ENCODE data around the gene PANX3.
A peak's percentile ranks its signal among the peaks of the same experiment; 100 is the strongest.

The PANX3 gene

DNA sequence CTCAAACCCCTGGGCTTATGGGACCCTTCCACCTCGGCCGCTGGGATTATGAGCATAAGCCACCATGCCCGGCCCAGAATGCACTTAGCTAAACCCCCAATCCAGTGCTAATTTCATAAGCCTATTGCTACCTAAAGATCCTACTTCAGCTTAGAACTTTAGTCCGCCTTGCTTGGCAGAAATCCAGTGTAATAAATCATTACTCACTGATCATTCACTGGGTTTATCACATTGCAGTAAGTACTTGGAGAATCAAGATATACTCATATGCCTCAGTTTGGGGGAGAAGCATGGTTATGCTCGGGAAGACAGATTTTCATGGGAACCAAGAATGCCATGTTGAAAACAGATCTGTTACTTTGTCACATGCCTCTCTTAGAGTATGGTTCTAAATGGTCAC is 7.6 kb downstream of the PANX3 start:
- DNase-seq (ENCODE audit: low spot score), result no peak

DNA sequence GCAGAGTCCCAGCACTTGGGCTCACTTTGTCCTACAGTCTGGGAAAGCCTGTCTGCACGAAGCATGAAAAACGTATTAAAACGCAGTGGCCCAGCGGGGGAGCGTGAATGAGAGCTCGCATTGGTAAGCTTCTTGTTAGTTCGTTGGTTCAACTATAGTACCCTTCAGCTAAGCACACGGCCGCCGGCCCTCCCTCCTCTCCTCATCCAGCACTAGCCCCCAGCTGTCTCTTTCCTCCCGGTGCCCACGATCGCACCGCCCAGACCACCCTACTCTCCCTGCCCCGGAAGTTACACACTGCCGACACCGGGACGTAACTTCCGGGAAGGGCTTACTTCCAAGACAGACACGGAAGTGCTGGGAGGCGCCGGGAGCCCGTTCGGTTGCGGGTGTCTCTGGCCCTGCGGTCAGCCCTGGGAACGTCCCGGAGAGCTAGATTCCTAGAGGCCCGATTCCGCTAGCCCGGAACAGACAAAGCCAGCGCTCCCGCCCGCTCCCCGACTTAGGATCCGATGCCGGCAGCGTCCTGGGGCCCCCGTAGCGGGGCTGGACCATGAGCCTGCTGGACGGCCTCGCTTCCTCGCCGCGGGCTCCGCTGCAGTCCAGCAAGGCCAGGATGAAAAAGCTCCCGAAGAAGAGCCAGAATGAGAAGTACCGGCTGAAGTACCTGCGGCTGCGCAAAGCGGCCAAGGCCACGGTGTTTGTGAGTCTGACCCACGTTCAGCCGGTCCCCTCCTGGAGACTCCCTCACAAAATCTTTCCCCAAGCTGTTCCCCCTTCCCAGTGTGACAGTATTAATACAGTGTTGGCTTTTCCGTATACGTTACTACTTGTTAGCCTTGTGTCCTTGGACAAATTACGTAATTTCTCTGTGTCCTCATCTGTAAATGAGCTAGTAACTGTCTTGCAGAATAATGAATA is 11.6 kb downstream of the PANX3 start, which contains the start of gene TBRG1:
Gene TBRG1 (plus strand): TSS at position 334 of the 921 bp plus-strand sequence. CDS start 220 bp downstream, at position 554.
- peak; percentile 95 for DNase-seq (ENCODE audit: low spot score)

DNA sequence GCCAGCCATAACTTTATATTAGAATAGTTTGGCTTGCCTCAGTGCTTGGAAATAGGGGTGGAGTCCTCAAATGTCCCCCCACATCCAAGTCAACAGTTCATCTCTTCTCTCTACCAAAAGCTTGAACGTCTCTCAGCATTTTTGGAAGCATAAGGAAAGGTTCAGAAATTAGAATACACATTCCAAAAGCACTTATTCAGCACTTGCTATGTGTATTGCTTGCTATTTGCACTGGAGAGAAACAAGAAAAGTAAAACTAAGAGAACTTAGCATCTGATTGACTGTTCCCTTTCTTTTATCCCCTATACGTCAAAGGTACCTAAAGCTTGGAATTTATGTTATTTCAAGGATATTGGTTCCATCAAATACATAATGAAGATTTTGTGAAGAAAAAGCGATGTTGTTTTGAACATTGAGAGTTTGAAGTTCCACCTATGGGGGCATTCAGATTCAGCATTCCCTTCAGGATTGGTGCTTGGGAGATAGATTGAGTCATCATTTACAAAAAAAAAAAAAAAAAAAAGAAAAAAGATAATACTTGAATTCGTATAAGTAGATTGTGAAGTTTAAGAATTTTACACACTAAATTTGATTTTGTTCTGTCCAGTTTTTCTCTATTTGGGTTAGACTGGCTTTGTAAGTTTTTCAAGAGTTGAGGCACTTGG is 12.8 kb downstream of the PANX3 start:
- peak; percentile 31 for DNase-seq (ENCODE audit: low spot score)

DNA sequence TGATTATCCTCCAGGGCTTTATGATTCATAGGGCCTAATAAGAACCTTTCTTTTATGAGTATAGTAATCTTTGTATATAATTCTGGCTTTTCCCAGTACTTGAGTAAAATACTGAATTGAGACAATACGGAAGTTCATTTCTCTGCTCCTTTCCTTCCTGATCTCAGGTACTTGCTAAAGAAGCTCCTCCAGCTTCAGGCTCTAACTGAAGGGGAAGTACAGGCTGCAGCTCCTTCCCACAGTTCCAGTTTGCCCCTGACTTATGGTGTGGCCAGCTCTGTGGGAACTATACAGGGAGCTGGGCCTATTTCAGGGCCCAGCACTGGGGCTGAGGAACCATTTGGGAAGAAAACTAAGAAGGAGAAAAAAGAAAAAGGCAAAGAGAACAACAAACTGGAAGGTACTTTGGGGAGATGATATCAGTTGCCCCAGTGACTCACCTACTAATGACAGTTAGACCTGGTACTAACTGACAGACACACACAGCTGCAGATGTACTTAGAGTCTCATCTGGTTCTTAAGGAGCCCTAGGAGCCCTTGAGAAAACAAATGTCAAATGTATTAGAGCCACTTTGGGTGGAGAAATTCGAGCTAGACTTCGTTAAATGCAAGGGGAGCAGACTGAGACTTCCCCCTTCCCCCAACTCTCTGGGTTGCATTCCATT is 14.4 kb downstream of the PANX3 start:
- no peak for DNase-seq (ENCODE audit: low spot score)

DNA sequence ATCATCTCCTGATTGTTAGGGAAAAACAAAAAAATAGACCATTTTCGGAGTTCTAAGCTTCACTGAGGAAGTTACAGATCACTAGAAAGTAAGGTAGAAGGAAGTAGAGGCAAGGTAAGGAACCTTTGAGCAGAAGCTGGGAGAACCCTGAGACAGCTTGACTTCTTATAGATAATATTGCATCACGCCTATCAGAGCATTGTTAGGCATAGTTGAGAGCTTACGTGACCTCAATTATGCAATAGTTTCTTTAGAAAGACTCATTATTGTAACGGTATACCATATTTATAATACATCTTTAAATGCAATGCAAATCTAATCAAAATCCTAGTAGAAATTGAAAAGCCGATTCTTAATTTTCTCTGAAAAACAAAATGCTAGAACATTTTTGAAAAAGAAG is 16.3 kb downstream of the PANX3 start:
- no peak for DNase-seq (ENCODE audit: low spot score)

DNA sequence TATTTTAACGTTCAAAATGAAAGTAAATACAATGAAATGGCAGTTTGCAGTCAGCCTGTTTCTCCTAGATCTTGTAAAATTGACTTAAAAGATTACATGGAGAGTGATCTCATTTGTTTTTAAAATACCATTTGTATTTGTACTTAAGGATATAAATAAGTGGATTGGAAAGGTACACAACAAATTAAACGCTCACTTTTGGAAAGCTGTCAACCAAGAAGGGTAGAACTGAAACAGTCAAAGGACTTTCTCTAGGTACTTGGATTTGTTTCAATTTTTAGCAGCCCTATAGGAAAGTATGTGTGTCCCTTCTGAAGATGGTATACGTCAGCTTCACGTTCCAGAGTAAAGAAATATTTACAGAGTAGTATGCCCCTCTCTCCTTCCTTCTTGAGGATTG is 18.7 kb downstream of the PANX3 start:
- DNase-seq (ENCODE audit: low spot score), result no peak

DNA sequence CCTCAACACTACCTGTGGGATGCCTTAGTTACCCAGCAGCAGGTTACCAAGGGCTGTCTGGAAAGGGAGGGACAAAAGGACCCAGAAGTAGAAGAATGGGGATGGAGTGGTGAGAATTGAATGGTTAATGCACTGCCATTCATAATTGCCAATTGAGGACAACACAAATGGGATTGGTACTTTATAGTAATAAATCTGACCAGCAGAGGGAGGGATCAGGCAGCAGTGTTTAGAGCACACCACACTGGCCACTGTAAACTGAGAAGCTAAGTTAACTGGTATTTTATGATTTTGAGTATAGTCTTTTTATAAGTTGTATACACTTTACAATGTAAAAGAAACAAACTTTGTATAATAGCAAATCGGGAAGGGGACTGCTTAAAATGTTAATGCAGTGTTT is 22.1 kb downstream of the PANX3 start:
- DNase-seq (ENCODE audit: low spot score), result peak; percentile 20

DNA sequence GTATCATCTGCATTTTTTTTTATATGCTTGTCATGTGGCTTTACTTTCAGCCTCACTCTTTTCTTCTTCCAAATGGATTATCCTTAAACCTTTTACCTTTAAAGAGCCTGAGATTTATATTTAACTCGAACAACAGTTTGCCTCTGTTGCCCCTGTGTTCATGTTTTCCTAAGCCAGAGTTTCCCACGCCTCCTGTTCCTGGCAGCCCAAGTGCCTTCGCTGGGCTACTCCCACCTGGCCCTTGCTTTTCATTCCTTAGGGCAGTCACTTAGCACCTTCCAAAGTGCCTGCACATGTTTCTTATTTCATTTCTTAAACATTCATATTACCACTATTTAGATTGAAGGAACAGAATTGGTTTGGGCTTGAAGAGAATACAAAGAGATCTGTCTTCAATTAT is 24.7 kb downstream of the PANX3 start:
- DNase-seq (ENCODE audit: low spot score), result no peak

DNA sequence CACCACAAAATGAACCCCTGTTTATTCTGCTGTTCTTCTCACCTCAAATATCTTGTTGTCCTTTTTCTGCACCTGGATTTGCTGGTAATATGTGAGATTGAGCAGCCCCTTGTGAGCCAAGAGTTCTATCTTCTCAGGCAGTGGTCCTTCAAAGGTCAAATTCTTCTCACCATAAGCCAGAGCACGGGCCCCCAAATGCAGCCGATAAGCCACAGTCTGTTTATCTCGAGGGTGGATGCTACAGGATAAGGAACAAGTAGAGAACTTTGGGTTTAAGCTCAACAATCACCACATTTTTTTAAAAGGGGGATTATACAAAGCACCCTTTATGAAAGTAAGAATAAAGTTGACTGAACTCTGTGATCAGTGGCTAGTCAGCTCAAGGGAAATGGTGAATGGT is 27.3 kb downstream of the PANX3 start:
- no peak for DNase-seq (ENCODE audit: low spot score)

DNA sequence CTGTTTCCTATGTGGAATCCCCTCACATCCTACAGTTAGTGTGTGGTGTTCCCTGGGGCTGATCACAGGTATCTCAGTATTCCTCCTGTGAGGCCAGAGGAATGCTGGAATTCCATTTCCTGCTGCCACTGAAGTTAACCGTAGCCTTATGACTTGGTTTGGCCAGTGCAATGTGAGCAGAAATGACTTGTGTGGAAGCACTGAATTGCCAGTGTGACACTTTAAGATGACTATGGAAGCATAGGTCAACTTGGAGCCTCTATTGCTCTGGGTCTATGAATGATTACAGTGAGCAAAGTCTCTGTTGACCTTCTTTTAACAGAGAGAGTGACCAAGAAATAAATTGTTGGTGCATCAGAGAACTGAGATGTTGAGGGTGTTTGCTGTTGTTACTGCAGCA is 28.0 kb downstream of the PANX3 start:
- DNase-seq (ENCODE audit: low spot score), result no peak

DNA sequence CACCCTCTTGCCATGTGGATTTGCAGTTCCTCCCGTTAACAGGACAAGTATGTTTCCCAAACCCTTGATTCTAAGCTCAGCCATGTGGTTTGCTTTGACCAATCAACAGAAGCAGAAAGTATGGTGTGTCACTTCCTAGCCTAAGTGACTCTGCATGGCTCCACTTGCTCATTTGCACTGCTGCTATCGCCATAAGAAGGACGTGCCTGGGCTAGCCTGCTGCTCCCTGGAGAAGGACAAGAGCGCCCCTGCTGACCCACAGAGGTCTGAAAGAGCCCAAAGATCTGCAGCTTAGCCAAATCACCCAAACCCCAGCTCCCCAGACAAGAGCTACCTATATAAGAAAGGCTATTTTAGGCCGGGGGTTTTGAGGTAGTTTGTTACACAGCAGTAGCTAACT is 29.4 kb downstream of the PANX3 start:
- no peak for DNase-seq (ENCODE audit: low spot score)

DNA sequence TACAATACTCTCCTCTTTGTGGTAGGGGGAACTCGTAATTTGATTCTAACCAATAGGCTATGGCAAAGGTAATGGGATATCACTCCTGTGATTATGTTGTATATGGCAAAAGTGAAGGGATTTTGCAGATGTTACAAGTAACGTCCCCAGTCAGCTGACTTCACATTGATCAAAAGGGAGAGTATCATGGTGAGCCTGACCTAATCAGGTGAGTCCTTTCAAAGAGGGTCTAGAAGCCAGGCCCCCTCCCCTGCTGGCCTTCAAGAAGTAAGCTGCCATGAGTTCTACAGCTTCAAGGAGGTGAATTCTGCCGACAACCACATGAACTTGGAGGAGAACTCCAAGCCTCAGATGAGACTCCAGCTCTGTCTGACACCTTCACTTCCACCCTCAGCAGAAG is 31.4 kb downstream of the PANX3 start:
- no peak for DNase-seq (ENCODE audit: low spot score)

DNA sequence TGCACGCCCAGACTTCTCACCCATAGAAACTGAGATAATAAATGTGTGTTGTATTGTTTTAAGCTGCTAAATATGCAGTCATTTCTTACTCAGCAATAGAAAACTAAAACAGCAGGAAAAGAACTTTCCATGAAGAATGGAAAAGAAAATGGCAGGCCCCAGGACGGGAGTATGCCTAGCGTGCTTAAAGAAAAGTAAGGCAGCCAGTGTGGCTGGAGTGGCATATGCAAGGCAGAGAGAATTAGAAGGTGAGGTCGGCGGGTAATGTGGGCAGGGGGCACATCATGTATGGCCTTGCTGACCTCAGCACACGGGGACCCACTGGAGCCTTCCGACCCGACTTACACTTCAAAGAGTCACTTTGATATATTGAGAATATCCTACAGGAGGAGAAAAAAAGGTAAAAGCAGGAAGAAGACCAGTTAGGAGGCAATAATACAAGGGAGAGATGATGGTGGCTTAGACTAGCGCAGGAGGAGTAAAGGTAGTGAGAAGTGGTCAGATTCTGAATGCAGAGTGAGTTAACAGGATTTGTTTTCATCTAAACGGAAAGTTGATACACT is 31.9 kb downstream of the PANX3 start:
- DNase-seq (ENCODE audit: low spot score), result no peak

DNA sequence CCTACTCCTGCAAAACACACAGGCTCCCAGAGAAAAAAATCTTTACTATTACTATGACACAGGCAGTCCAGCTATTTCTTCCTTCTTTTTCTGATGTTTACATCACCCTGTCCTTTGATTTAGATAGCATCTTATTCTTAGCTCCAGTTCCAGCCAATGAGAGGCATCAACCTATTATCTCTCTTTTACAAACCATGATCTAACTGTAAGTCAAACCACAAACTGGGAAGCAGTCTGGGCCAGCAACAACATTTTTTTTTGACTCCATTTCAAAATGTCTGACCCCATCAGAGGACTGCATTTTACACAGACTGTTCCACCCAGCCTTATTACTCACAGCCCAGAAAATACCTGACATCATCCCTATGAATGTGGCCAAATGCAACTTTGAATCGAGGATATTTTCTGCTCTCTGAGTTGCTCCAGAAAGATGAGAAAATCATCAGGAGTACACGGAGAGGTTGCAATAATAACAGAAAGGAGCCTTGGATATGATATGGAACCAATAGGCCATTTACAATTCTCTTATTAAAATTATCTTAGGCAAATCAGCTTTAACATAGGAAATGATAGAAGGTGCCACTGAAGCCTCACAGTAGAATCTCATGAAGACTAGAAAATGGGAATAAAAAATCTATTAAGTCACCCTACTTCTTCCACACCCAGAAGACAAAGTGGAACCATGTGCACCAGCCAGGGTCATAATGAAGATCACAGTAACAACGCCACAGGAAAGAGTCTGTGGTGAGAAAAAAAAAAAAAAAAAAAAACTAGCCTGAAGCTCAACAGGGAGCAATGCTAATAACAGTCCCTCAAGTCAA is 32.6 kb downstream of the PANX3 start:
- peak; percentile 77 for DNase-seq (ENCODE audit: low spot score)

DNA sequence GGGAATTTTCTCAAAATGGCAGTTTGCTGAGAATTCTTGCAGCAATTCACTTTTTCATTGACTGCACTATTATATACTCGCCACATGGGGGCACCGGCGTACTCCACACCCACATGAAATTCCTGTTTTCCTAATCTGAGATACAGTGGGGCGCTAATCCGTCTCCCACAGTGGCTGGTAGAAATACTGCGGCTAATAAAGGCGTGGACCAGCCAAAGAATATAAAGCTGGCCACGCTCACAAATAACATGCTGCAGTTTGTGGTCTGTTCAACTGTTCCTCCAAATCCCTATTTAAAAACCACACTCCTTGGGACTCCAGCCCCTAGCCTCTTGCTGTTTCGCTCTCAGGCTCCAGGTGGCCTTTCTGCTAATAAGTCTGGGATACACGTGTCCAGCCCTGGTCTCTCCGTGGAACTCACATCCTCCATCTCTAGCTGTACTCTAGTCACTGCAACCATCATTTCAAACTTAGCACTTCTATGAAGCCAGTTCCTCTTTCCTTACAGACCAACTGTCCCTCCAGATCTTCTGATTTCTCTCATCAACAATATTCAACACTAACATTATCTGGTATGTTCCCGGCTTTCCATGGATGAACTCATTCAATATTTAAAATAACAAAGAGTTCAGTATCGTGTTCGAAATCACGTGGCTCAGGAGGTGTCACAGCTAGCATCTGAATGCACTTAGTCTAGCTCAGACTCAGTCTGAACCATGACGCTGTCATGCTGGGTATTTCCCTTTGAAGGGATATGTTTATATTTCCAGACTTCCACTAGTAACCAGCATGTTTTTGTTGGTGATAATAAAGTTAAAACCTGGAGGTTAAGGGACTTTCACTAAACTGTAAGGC is 33.4 kb downstream of the PANX3 start:
- peak; percentile 79 for DNase-seq (ENCODE audit: low spot score)

DNA sequence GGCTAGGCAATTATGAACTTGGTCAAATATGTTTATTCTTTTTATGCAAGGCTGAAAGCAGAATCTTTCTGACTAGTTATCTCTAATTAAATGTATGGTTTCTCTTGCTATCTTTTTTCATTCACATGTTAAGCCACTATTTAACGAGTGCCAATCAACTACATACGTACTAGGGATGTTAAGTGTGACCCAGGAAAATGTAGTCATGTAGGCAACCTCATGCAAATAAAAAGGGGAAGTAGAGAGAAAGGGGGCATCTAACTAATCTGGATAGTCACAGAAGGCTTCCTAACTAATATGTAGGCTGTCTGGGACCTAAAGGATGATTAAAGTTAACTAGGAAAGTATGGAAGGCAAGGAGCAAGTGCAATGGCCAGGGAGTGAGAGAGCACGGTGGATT is 34.9 kb downstream of the PANX3 start:
- DNase-seq (ENCODE audit: low spot score), result no peak

DNA sequence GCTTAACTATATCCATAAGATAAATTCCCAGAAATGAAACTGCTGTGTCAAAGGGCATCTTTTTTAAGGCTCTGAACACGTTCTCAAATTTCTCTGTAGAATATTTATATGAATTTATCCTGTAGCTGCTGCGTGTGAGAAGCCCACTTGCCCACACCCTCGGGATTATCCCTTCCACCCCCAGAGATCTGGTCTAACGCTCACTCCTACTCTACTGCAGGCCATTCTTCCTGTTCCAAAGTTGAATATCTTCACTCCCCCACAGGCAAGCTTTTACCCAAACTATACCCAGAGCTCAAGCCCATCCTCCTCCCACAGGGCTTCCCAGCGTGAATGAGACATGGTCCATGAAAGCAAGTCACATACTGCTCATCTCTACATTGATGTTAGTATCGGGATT is 37.4 kb downstream of the PANX3 start:
- no peak for DNase-seq (ENCODE audit: low spot score)

DNA sequence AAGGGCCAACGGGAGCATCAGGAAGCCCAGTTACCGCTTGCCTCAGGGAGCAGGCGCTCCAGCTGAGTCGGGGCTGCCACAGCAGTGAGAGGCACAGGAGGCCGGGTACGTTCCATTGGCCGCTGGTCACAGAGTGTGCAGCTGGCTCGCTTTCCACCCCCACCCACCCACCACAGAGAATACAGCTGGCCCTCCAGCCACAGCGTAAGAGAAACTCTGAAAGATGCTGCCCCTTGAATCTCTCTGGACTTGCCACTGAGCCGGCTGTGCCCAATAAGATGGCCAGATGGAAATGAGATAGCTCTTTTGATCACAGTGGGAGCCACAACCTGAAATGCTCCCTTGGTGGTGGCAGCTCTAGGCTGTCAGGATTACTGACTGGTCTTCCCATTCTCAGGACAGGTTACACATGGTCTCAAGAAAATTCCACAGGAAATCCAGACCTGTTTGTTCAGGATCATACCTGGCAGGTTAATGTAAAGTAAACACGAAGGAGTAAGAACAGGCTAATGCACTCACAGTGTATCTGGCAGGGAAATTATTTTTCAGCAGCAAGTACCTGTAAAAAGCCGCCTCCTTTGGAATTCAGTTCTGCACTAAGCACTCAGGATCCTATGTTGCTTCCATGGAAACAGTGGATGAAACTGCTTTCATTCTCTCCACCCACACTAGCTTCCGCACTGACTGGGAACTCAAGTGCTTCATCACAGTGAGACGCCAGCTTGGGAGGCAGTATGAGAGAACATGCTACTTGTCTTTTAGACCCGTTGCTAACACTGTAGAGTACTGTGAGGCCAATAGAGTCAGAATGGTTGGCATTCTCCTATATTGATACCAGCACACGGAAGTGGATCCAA is 45.8 kb downstream of the PANX3 start:
- DNase-seq (ENCODE audit: low spot score), result no peak

DNA sequence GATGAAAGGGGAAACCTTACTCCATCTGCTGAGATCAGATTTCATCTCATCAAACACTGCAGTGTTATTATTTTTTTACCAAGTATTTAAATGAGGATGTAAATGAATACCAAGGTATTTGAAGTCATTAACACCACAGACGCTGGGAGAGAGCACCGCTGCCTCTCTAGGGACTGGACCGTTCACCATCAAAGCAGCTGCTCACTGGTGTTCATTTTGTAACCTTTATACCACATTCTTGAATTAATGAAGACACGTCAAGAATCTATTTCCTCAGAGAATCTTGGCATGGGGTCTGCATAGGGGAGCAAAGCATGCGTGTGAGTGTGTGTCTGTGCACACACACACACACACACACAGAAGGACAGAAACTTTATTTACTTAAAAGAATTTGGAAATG is 46.7 kb downstream of the PANX3 start:
- DNase-seq (ENCODE audit: low spot score), result no peak

DNA sequence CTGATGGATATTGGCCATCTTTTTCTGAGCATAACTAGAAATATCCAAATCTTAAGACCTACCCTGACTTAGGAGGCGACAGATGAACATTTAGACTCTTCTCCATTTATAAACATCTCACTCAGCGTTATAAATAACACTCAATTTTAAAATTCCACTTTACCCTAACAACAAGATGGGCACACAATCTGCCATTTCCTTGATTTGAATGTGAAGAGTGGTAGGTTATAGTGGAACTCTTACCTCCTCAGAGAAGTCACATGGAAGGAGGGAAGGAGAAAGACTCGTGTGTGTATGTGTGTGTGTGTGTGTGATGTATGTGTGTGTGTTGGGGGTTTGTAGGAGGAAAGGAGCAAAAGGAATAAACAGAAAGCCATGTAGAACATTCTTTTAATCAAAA is 47.3 kb downstream of the PANX3 start:
- DNase-seq (ENCODE audit: low spot score), result no peak
